K562 (cell line): Measurements from ENCODE around the gene FEM1B. TPM values are rescaled to one million over a fixed set of nuclear protein-coding genes. Genes with fewer than 3 reads are reported as not detected.

Experiments used
- ASH1L ChIP-seq: fragments of 450-650 bp; IDR thresholded peaks from 2 replicates; pipeline ENCODE4 v1.6.1; 2018; ENCODE audit warnings: borderline replicate concordance, mild to moderate bottlenecking, low read depth; ENCODE audit not compliant: partially characterized antibody
- DPF2 ChIP-seq: fragments of 450-650 bp; IDR thresholded peaks from 2 replicates; pipeline ENCODE4 v1.6.1; 2016
- GATAD2B ChIP-seq: fragments of 450-650 bp; IDR thresholded peaks from 2 replicates; pipeline ENCODE4 v1.6.1; 2017; ENCODE audit warnings: mild to moderate bottlenecking, borderline replicate concordance
- HNRNPH1 ChIP-seq: fragments of 200-400 bp; formaldehyde crosslinking; optimal IDR thresholded peaks from 2 replicates; pipeline ENCODE3; 2017; ENCODE audit warnings: low read depth, mild to moderate bottlenecking, low read length, moderate library complexity
- KAT7 ChIP-seq: sonication (generic); formaldehyde crosslinking; IDR thresholded peaks from 2 replicates; pipeline ENCODE4 v1.8.0; 2022; ENCODE audit warnings: missing genetic modification reagents, mild to moderate bottlenecking, borderline replicate concordance
- MTA3 ChIP-seq: fragments of 450-650 bp; formaldehyde crosslinking; IDR thresholded peaks from 2 replicates; pipeline ENCODE4 v1.6.1; 2017; ENCODE audit warnings: mild to moderate bottlenecking, borderline replicate concordance
- MYC ChIP-seq, 2 experiments: fragments of 250-450 bp in 1 of 2; sonication (Bioruptor Pico) in 1 of 2; IDR thresholded peaks; 2 replicates each; pipeline versions ENCODE4 v1.5.1 to v1.6.1; 2012 to 2021; ENCODE audit warnings: low read depth in 2 of 2, borderline replicate concordance in 1 of 2, improper control_type of control experiment in 1 of 2, low read length in 1 of 2, mild to moderate bottlenecking in 1 of 2, moderate library complexity in 1 of 2
- NR1H2 ChIP-seq: sonication (generic); formaldehyde crosslinking; IDR thresholded peaks from 2 replicates; pipeline ENCODE4 v1.4.0; 2020; ENCODE audit warnings: mild to moderate bottlenecking, missing genetic modification reagents
- PHF20 ChIP-seq: fragments of 450-650 bp; IDR thresholded peaks from 2 replicates; pipeline ENCODE4 v1.6.1; 2018; ENCODE audit not compliant: partially characterized antibody
- RBM22 ChIP-seq: fragments of 200-400 bp; formaldehyde crosslinking; IDR thresholded peaks from 2 replicates; pipeline ENCODE4 v1.6.1; 2018; ENCODE audit warnings: low read length, low read depth; ENCODE audit not compliant: poor library complexity, severe bottlenecking
- SMARCE1 ChIP-seq: fragments of 450-650 bp; IDR thresholded peaks from 2 replicates; pipeline ENCODE4 v1.7.1; 2016; ENCODE audit warnings: mild to moderate bottlenecking
- SPI1 ChIP-seq: IDR thresholded peaks from 2 replicates; pipeline ENCODE4 v1.6.1; 2011; ENCODE audit warnings: low read depth, low read length, control low read depth, borderline replicate concordance
- TEAD2 ChIP-seq: fragments of 450-650 bp; IDR thresholded peaks from 2 replicates; pipeline ENCODE4 v1.6.1; 2016; ENCODE audit warnings: missing genetic modification characterization, control low read depth, missing compliant biosample characterization
- TRIM24 ChIP-seq, 2 experiments: fragments of 450-650 bp; IDR thresholded peaks; 2 replicates each; pipeline ENCODE4 v1.6.1; 2016
- ZBTB17 ChIP-seq: fragments of 450-650 bp; formaldehyde crosslinking; IDR thresholded peaks from 2 replicates; pipeline ENCODE4 v1.4.0; 2020; ENCODE audit warnings: mild to moderate bottlenecking
- ZNF584 ChIP-seq: fragments of 200-800 bp; sonication (Bioruptor generic); IDR thresholded peaks from 2 replicates; pipeline ENCODE4 v1.6.1; 2016; ENCODE audit warnings: low read depth, mild to moderate bottlenecking, missing genetic modification characterization, missing compliant biosample characterization
- polyA plus RNA-seq, 8 experiments: library from polyadenylated mRNA; depleted of rRNA in 4 of 8; stranded (reverse) in 5 of 8; unstranded in 3 of 8; fragments of >200 nt; fragmentation: Nextera tagmentation in 2 of 8; fragmentation: Illumina TruSeq in 1 of 8; extraction: Ambion mirVana in 2 of 8; extraction: Trizol in 1 of 8; gene quantifications; 2 replicates each; pipeline versions ENCODE4 v1.2.1 to v1.2.3, GENCODE V29; 2011 to 2014; ENCODE audit warnings: inconsistent platforms in 1 of 8, missing spikeins in 1 of 8
- total RNA-seq, 7 experiments: library from RNA; depleted of rRNA in 6 of 7; stranded (reverse); fragments of >200 nt in 6 of 7; fragmentation: Illumina TruSeq in 2 of 7; extraction: Trizol in 2 of 7; gene quantifications; 2 replicates each; pipeline versions ENCODE4 v1.2.1 to v1.2.3, GENCODE V29; 2011 to 2021; ENCODE audit warnings: low replicate concordance in 1 of 7
- TF ChIP-seq, protein P1 (sequence below): sonication (generic); formaldehyde crosslinking; IDR thresholded peaks from 2 replicates; pipeline ENCODE4 v1.8.1; 2023; ENCODE audit warnings: mild to moderate bottlenecking, missing genetic modification reagents
- TF ChIP-seq, protein P2 (sequence below): sonication (generic); formaldehyde crosslinking; IDR thresholded peaks from 2 replicates; pipeline ENCODE4 v1.9.0; 2022; ENCODE audit warnings: mild to moderate bottlenecking, missing genetic modification reagents
- TF ChIP-seq, protein P3 (sequence below), 2 experiments: fragments of 200-800 bp in 1 of 2; sonication (Bioruptor generic) in 1 of 2; sonication (generic) in 1 of 2; formaldehyde crosslinking in 1 of 2; IDR thresholded peaks in 1 of 2; conservative IDR thresholded peaks in 1 of 2; 2 replicates each; pipeline versions ENCODE4 v1.5.0 to v1.6.1; 2016 to 2020; ENCODE audit warnings: missing compliant biosample characterization in 1 of 2, missing genetic modification characterization in 1 of 2, missing genetic modification reagents in 1 of 2
- TF ChIP-seq, protein P4 (sequence below), 2 experiments: IDR thresholded peaks; 2 replicates each; pipeline ENCODE4 v1.6.1; 2012; ENCODE audit warnings: improper control_type of control experiment in 2 of 2, low read depth in 2 of 2, low read length in 2 of 2, borderline replicate concordance in 1 of 2

Gene FEM1B
- total and polyA plus RNA-seq, 9 of the 15 experiments (the other 6 are each of a cell fraction or from before 2014, with no cell fraction given) = 5.9 to 61.6 (median 20.1) TPM

DNA sequence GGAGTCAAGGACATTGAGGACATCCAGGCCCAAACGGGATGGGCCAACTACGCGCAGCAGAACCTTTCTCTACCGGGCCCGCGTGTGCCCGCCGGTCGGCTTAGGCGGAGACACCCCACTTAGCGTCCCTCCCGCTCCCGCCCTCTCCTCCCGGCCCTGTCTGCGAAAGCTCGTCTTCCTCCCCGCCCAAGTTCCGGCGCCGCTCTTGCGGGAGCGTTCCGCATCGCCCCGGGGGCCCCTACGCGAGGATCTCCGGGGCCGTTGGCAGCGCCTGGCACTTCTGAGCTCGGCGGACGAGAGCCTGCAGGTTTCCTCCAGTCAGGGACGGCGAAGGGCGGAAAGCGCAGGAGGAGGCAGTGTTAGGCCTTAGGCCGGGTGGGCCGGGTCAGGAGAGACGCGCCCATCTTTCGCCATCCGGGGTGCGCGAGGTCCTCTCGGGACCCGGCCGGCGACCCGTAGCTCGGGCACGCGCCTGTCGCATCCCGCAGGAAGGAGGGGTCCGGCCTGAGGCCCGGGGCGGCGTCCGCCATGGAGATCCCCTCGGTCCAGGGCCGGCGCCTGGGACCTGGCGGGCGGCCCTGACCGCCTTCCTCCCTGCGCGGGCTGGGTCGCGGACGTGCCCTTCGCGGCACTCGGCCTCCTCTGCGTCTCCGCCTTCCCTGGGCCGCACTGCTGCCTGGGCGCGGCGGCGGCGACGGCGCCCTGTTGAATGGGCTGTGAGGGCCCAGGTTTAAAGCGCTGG, at the start of gene FEM1B (continued):
- TF ChIP-seq, protein P1, sequence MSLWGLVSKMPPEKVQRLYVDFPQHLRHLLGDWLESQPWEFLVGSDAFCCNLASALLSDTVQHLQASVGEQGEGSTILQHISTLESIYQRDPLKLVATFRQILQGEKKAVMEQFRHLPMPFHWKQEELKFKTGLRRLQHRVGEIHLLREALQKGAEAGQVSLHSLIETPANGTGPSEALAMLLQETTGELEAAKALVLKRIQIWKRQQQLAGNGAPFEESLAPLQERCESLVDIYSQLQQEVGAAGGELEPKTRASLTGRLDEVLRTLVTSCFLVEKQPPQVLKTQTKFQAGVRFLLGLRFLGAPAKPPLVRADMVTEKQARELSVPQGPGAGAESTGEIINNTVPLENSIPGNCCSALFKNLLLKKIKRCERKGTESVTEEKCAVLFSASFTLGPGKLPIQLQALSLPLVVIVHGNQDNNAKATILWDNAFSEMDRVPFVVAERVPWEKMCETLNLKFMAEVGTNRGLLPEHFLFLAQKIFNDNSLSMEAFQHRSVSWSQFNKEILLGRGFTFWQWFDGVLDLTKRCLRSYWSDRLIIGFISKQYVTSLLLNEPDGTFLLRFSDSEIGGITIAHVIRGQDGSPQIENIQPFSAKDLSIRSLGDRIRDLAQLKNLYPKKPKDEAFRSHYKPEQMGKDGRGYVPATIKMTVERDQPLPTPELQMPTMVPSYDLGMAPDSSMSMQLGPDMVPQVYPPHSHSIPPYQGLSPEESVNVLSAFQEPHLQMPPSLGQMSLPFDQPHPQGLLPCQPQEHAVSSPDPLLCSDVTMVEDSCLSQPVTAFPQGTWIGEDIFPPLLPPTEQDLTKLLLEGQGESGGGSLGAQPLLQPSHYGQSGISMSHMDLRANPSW (CRISPR knock-in tag) = no peak
- TF ChIP-seq PHF20 (peak; percentile 90), ZBTB17 (CRISPR knock-in tag) (0 out of 2 replicates have a peak, but pooled peaks have one; percentile 52), TRIM24 (IDR thresholded peaks at IDR 0.05) (peak in 1 of 2 experiments; percentile 98; a peak in 2 of 4 replicates), SMARCE1 (no peak; the same call in 1 of the 2 replicates), ASH1L (no peak), GATAD2B (0 out of 2 replicates have a peak, but pooled peaks have one; percentile 25), TEAD2 (tag) (no peak), MYC (IDR thresholded peaks at IDR 0.05; ENCODE audit: low read depth, low read length) (peak; percentile 82), MYC (CRISPR knock-in tag; IDR thresholded peaks at IDR 0.05; ENCODE audit: borderline replicate concordance, low read depth) (peak; percentile 83; the same call in 1 of the 2 replicates), ZNF584 (no peak), HNRNPH1 (no peak), KAT7 (CRISPR knock-in tag) (no peak), RBM22 (peak; percentile 55), DPF2 (no peak; the same call in 1 of the 2 replicates), MTA3 (peak; percentile 98), SPI1 (0 out of 2 replicates have a peak, but pooled peaks have one; percentile 7), NR1H2 (CRISPR knock-in tag) (peak; percentile 92)
- TF ChIP-seq, protein P2, sequence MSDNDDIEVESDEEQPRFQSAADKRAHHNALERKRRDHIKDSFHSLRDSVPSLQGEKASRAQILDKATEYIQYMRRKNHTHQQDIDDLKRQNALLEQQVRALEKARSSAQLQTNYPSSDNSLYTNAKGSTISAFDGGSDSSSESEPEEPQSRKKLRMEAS (CRISPR knock-in tag) = peak; percentile 82
- TF ChIP-seq, protein P3, sequence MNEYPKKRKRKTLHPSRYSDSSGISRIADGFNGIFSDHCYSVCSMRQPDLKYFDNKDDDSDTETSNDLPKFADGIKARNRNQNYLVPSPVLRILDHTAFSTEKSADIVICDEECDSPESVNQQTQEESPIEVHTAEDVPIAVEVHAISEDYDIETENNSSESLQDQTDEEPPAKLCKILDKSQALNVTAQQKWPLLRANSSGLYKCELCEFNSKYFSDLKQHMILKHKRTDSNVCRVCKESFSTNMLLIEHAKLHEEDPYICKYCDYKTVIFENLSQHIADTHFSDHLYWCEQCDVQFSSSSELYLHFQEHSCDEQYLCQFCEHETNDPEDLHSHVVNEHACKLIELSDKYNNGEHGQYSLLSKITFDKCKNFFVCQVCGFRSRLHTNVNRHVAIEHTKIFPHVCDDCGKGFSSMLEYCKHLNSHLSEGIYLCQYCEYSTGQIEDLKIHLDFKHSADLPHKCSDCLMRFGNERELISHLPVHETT (CRISPR knock-in tag; conservative IDR thresholded peaks at IDR 0.05 in 1 of 2, IDR thresholded peaks at IDR 0.05 in 1 of 2) = peak in 1 of 2 experiments; percentile 99; a peak in 2 of 4 replicates
- TF ChIP-seq, protein P4, sequence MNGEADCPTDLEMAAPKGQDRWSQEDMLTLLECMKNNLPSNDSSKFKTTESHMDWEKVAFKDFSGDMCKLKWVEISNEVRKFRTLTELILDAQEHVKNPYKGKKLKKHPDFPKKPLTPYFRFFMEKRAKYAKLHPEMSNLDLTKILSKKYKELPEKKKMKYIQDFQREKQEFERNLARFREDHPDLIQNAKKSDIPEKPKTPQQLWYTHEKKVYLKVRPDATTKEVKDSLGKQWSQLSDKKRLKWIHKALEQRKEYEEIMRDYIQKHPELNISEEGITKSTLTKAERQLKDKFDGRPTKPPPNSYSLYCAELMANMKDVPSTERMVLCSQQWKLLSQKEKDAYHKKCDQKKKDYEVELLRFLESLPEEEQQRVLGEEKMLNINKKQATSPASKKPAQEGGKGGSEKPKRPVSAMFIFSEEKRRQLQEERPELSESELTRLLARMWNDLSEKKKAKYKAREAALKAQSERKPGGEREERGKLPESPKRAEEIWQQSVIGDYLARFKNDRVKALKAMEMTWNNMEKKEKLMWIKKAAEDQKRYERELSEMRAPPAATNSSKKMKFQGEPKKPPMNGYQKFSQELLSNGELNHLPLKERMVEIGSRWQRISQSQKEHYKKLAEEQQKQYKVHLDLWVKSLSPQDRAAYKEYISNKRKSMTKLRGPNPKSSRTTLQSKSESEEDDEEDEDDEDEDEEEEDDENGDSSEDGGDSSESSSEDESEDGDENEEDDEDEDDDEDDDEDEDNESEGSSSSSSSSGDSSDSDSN (IDR thresholded peaks at IDR 0.05; ENCODE audit: borderline replicate concordance in 1 of 2, low read depth in 2 of 2, low read length in 2 of 2) = peak; percentile 24 to 84; a peak in 2 of 4 replicates
